Activated CD4-positive, alpha-beta memory T cell treated with anti-CD3 and anti-CD28 coated beads for 36 hours (primary cell): Measurements from ENCODE around the gene PTGS1. TPM values are rescaled to one million over a fixed set of nuclear protein-coding genes. Genes with fewer than 3 reads are reported as not detected.
"Not testable (repeated sequence)": the region's sequence is repeated elsewhere in the genome, so short reads cannot be mapped to it uniquely, and the experiment has no call there.

Source experiments
- CTCF ChIA-PET: fragments of 350-600 bp; sonication (Branson Sonifier 250); formaldehyde crosslinking; loops from one replicate; lab custom pipeline; 2021; ENCODE audit warnings: antibody characterized with exemption, inconsistent platforms; lab: Charles Lee
- POLR2A ChIA-PET: fragments of 350-600 bp; sonication (Branson Sonifier 250); formaldehyde crosslinking; loops from one replicate; lab custom pipeline; 2021; ENCODE audit warnings: antibody characterized with exemption; lab: Charles Lee
- DNase-seq: peaks from one replicate; pipeline ENCODE4 v3.0.0-alpha.2; 2020
- H3K27ac Mint-ChIP-seq: one replicate; pipeline ENCODE4 v1.8.0; 2021; ENCODE audit warnings: mixed read lengths
- H3K27me3 Mint-ChIP-seq: one replicate; pipeline ENCODE4 v1.8.0; 2021; ENCODE audit warnings: mixed read lengths
- H3K36me3 Mint-ChIP-seq: one replicate; pipeline ENCODE4 v1.8.0; 2021; ENCODE audit warnings: mixed read lengths
- H3K4me1 Mint-ChIP-seq: one replicate; pipeline ENCODE4 v1.8.0; 2021; ENCODE audit warnings: low read depth, mixed read lengths
- H3K4me3 Mint-ChIP-seq: one replicate; pipeline ENCODE4 v1.8.0; 2021; ENCODE audit warnings: mild to moderate bottlenecking, mixed read lengths
- H3K9me3 Mint-ChIP-seq: one replicate; pipeline ENCODE4 v1.8.0; 2021; ENCODE audit warnings: mixed read lengths
- intact Hi-C: fragments of 100-400 bp; cut with micrococcal nuclease; formaldehyde crosslinking; loops from one replicate; pipeline ENCODE4 v1.15.1; 2023
- total RNA-seq, 2 experiments: library from RNA; stranded (reverse); gene quantifications; one replicate each; pipeline ENCODE4 v1.2.3, GENCODE V29; 2021

PTGS1 gene
- total RNA-seq, 2 experiments from 2014 or later: 0.07 TPM; not detected in 1

DNA sequence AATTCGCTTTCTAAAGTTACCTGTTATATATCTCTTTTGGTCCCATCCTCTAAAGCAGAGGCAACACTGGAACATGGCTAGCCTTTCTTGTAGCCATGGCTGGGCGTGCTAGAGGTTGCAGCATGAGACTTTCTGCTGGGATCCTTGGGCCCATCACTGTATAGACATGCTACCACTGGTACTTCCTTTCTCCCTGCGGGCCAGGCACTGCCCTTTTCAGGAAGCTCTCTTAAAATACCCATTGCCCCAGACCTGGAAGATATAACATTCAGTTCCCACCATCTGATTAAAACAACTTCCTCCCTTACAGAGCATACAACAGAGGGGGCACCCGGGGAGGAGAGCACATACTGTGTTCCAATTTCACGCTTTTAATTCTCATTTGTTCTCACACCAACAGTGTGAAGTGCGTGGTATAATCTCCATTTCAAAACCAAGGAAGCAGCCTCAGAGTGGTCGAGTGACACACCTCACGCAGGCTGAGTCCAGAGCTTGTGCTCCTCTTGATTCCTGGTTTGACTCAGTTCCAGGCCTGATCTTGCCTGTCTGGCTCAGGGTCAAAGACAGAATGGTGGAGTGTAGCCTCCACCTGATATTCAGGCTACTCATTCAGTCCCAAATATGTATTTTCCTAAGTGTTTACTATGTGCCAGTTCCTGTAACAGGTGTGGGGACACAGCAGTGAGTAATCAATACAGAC lies 22.6 kb downstream of the PTGS1 start:
- DNase-seq: no peak
- H3K9me3 Mint-ChIP-seq: no peaks in the 10 kb centered on the region
- no peak overlapping the region for H3K27ac Mint-ChIP-seq
- no peak overlapping the region for H3K4me3 Mint-ChIP-seq
- CTCF ChIA-PET: no interaction called here
- no peaks in the 10 kb centered on the region for H3K4me1 Mint-ChIP-seq
- intact Hi-C loops: no loop called here
- H3K36me3 Mint-ChIP-seq: no peaks in the 10 kb centered on the region
- peaks cover 9% of the 10 kb centered on the region for H3K27me3 Mint-ChIP-seq
- POLR2A ChIA-PET: no interaction called here

DNA sequence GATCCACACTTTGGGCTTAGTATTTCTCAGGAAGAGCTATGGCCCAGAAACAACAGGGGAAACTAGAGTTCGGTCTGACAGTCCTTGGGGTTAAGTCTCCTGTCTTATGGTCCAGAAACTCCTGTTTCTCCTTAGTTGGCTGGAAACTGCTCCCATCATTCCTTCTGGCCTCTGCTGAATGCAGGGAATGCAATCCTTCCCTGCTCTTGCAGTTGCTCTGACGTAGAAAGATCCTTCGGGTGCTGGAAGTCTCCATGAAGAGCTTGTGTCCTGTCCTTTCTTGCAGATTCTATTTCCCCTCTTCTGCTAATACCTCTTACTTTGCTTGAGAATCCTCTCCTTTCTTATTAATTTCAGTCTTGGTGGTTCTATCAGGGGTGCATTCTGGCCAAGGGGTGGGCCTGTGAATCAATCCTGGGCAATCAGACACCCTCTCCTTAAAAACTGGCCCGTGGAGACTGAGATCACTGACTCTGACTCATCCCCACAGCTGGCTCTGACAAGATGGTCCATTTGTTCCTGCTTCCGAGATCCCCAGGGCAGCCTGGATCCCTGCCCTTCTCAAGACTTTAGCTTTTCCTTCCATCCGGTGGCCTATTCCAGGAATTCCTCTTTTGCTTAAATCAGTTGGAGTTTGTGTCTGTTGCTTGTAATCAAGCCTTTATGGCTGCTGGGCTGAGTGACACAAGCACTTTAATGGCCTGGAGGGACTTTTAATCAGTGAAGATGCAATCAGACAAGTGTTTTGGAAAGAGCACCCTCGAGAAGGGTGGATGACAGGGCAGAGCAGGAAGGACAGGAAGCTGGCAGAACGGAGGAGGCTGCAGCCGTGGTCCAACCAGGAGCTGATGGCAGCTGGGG lies 23.7 kb downstream of the PTGS1 start:
- Mint-ChIP-seq H3K9me3 (peaks cover 6% of the 10 kb centered on the region), H3K27ac (no peak overlapping the region)

DNA sequence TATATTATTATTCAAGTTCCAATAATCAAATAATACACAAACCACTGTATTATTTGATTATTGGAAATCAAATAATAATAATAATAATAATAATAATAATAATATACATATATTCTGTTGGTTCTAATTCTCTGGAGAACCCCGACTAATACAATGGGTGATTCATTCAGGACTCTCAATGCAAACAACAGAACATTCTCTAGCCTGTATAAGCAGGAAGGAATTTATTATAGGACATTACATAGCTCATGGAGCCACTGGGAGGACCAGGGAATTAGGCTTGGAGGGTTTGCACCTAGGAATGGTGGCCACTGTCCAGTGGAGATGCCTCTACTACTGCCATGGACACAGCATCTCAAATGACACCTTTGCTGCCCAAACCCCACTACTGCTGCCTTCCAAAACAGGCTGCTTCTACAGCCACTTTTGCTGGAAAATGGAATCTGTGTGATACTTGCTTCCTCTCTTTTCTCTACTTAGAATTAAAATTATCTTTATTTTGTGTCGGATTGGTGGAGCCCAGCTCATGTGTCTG lies 25.9 kb downstream of the PTGS1 start:
- no peak for DNase-seq
- ChIA-PET CTCF (no interaction called here), POLR2A (no interaction called here)
- peaks cover 3% of the 10 kb centered on the region for H3K4me1 Mint-ChIP-seq
- H3K36me3 Mint-ChIP-seq: no peaks in the 10 kb centered on the region
- intact Hi-C loops: no loop called here
- H3K27ac Mint-ChIP-seq: no peak overlapping the region
- no peak overlapping the region for H3K4me3 Mint-ChIP-seq
- H3K9me3 Mint-ChIP-seq: peaks cover 18% of the 10 kb centered on the region
- peaks cover 17% of the 10 kb centered on the region for H3K27me3 Mint-ChIP-seq

More for the DNA sequence above, 23.7 kb downstream of the PTGS1 start:
- no peaks in the 10 kb centered on the region for H3K36me3 Mint-ChIP-seq
- POLR2A ChIA-PET: no interaction called here
- peaks cover 12% of the 10 kb centered on the region for H3K27me3 Mint-ChIP-seq
- intact Hi-C loops: no loop called here
- no peaks in the 10 kb centered on the region for H3K4me1 Mint-ChIP-seq
- CTCF ChIA-PET: no interaction called here
- no peak for DNase-seq
- H3K4me3 Mint-ChIP-seq: no peak overlapping the region

DNA sequence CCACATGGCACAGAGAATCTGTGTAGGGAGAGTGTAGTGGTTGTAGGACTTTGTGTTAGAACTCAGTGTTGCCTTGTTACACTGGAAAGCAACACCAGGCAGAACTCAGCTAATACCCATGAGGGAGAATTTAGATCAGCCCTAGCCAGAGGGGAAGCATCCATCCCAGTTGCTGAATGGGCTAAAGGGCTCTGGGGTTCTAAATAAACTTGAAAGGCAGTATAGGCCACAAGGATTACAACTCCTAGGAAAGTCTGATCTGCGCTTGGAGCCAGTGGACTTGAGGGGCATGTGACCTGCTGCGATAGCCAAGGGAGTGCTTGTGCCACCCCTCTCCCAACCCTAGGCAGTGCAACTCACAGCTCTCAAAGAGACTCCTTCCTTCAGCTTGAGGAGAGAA lies 26.9 kb downstream of the PTGS1 start:
- intact Hi-C loops: no loop called here
- ChIA-PET CTCF (no interaction called here), POLR2A (no interaction called here)
- Mint-ChIP-seq H3K27me3 (peaks cover 21% of the 10 kb centered on the region), H3K36me3 (no peaks in the 10 kb centered on the region), H3K27ac (no peak overlapping the region), H3K9me3 (peaks cover 22% of the 10 kb centered on the region), H3K4me3 (no peak overlapping the region), H3K4me1 (peaks cover 13% of the 10 kb centered on the region)
- no peak for DNase-seq

DNA sequence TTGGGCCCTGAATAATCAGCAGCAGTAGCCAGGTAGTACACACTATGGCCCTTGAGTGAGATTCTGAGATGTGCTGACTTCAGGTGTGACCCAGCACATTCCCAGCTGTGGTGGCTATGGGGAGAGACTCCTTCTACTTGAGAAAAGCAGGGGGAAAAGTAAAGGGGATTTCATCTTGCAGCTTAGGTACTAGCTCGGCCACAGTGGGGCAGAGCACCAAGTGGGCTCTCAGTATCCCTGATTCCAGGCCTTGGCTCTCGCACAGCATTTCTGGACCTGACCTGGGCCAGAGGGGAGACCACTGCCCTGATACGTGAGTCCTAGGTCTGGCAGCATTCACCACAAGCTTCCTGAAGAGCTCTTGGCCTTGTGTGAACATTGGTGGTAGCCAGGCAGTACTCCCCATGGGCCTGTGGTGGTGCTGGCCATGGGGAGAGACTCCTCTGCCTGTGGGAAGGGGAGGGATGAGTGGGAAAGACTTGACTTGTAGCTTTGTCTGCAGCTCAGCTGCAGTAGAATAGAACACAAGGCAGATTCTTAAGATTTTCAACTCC lies 27.6 kb downstream of the PTGS1 start:
- DNase-seq: no peak
- intact Hi-C loops: no loop called here
- H3K4me3 Mint-ChIP-seq: no peak overlapping the region
- no peaks in the 10 kb centered on the region for H3K36me3 Mint-ChIP-seq
- no peak overlapping the region for H3K27ac Mint-ChIP-seq
- H3K27me3 Mint-ChIP-seq: peaks cover 24% of the 10 kb centered on the region
- ChIA-PET CTCF (no interaction called here), POLR2A (no interaction called here)
- peaks cover 22% of the 10 kb centered on the region for H3K9me3 Mint-ChIP-seq
- peaks cover 14% of the 10 kb centered on the region for H3K4me1 Mint-ChIP-seq

DNA sequence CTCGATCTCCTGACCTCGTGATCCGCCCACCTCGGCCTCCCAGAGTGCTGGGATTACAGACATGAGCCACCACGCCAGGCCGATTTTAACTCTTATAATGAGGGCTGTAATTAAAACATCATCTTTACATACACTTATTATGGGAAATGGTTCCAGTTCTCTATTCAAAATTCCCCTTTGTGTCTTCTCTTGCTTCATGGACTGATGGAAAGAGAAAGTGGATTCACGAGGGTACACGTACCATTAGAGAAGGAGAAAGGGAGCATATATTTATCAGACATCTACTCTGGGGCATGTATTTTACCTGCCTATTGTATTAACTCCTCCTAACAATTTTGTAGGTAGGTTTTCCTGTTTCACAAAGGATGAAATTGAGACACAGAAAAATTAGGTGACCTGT lies 31.1 kb downstream of the PTGS1 start:
- Mint-ChIP-seq H3K36me3 (no peaks in the 10 kb centered on the region), H3K4me1 (peaks cover 14% of the 10 kb centered on the region), H3K27me3 (peaks cover 25% of the 10 kb centered on the region), H3K4me3 (no peak overlapping the region), H3K9me3 (peaks cover 22% of the 10 kb centered on the region), H3K27ac (no peak overlapping the region)
- no peak for DNase-seq
- intact Hi-C loops: loop anchor here (1.0 kb wide), 1 partner anchor 405 kb away; no protein-coding TSS in a partner anchor
- CTCF ChIA-PET: no interaction called here
- POLR2A ChIA-PET: no interaction called here

DNA sequence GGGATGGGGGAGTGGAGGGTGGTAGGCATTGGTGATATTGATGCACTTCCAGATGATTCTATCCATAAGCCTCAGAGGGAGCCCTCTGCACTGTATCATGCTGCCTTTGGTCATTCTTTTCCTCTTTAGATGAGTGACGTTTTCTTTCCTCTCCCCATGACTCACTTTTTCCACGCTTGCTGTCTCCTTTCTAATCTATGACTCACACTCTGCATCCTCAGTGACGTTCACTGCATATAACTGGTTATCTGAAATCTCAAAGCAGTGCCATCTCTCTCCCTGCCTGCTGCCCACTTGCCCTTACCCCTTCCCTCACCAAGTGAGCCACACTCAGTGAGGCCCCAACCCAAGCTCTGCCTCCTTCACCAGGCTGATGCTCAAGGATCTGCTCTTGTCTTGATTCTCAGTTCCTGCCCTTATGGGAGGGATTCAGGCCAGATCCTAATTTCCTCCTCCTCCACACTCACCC lies 31.6 kb downstream of the PTGS1 start:
- Mint-ChIP-seq H3K9me3 (peaks cover 22% of the 10 kb centered on the region), H3K4me1 (peaks cover 14% of the 10 kb centered on the region), H3K4me3 (peak overlapping the region; percentile 57), H3K27ac (peak overlapping the region; percentile 82), H3K27me3 (peaks cover 23% of the 10 kb centered on the region), H3K36me3 (no peaks in the 10 kb centered on the region)
- ChIA-PET POLR2A (no interaction called here), CTCF (no interaction called here)
- DNase-seq: peak; percentile 55
- intact Hi-C loops: loop anchor here (1.0 kb wide), 1 partner anchor 405 kb away; no protein-coding TSS in a partner anchor

DNA sequence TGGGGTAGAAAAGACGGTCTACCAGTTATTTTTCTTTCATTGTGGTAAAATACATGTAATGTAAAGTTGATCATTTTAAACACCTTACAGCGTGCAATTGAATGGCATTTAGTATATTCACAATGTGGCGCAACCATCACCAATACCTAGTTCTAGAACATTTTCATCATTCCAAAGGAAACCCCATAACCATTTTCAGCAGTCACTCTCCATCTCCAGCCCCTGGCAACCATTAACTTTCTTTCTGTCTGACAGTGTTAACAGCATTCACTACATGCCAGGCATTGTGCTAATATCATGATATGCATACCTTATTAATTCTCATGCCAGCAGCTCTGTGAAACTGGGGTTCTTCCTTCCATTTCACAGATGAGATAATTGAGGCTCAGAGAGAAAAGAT lies 32.0 kb downstream of the PTGS1 start:
- intact Hi-C loops: loop anchor here (1.0 kb wide), 1 partner anchor 404 kb away; no protein-coding TSS in a partner anchor
- H3K4me1 Mint-ChIP-seq: peaks cover 14% of the 10 kb centered on the region
- CTCF ChIA-PET: no interaction called here
- H3K27ac Mint-ChIP-seq: no peak overlapping the region
- DNase-seq: no peak
- no peaks in the 10 kb centered on the region for H3K36me3 Mint-ChIP-seq
- H3K9me3 Mint-ChIP-seq: peaks cover 22% of the 10 kb centered on the region
- no peak overlapping the region for H3K4me3 Mint-ChIP-seq
- POLR2A ChIA-PET: no interaction called here
- peaks cover 23% of the 10 kb centered on the region for H3K27me3 Mint-ChIP-seq

DNA sequence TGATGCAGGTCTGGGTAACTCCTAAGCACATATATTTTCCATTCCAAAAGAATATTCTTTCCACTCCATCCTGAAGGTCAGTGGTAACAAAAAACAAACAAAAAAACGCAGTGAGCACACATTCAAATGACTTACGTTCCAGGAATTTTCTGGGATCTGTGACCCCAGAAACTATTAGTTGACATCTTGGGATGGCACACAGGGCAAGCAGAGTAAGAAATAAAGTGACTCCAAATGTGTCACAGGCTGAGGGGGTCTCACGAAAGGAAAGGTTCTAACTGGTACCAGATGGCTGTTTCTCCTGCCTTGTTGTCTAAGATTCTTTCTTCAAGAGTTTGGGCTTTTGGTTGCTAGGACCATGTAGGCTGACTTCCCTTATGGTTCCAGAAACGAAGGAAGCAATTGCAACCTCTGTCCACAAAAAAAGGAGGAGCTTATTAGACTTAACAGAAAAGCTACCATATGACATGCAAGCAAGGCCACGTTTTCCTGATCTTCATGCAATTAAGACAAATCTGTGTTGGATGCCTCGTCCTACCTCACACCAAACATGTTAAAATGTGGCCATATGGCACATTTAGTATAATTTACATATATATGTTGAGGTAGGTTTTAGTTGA lies 32.7 kb downstream of the PTGS1 start:
- Mint-ChIP-seq H3K9me3 (peaks cover 22% of the 10 kb centered on the region), H3K4me3 (no peak overlapping the region), H3K27me3 (peaks cover 23% of the 10 kb centered on the region), H3K36me3 (no peaks in the 10 kb centered on the region), H3K27ac (no peak overlapping the region), H3K4me1 (peaks cover 14% of the 10 kb centered on the region)
- POLR2A ChIA-PET: no interaction called here
- no peak for DNase-seq
- CTCF ChIA-PET: no interaction called here
- intact Hi-C loops: no loop called here

DNA sequence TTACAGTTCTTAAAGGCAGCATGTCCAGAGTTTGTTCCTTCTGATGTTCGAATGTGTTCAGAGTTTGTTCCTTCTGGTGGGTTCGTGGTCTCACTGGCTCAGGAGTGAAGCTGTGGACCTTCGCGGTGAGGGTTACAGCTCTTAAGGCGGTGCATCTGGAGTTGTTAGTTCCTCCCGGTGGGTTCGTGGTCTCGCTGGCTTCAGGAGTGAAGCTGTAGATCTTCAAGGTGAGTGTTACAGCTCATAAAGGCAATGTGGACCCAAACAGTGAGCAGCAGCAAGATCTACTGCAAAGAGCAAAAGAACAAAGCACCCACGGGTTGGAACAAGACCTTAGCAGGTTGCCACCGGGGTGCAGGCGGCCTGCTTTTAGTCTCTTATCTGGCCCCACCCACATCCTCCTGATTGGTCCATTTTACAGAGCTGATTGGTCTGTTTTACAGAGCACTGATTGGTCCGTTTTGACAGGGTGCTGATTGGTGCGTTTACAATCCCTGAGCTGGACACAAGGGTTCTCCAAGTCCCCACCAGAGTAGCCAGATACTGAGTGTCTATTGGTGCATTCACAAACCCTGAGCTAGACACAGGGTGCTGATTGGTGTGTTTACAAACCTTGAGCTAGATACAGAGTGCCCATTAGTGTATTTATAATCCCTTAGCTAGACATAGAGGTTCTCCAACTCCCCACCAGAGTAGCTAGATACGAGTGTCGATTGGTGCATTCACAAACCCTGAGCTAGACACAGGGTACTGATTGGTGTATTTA lies 34.7 kb downstream of the PTGS1 start:
- Mint-ChIP-seq H3K27me3 (peaks cover 15% of the 10 kb centered on the region), H3K4me1 (peaks cover 14% of the 10 kb centered on the region)
- H3K36me3 Mint-ChIP-seq, intact Hi-C loops, CTCF ChIA-PET, POLR2A ChIA-PET, H3K27ac Mint-ChIP-seq, DNase-seq, H3K4me3 Mint-ChIP-seq, H3K9me3 Mint-ChIP-seq: not testable (repeated sequence)

DNA sequence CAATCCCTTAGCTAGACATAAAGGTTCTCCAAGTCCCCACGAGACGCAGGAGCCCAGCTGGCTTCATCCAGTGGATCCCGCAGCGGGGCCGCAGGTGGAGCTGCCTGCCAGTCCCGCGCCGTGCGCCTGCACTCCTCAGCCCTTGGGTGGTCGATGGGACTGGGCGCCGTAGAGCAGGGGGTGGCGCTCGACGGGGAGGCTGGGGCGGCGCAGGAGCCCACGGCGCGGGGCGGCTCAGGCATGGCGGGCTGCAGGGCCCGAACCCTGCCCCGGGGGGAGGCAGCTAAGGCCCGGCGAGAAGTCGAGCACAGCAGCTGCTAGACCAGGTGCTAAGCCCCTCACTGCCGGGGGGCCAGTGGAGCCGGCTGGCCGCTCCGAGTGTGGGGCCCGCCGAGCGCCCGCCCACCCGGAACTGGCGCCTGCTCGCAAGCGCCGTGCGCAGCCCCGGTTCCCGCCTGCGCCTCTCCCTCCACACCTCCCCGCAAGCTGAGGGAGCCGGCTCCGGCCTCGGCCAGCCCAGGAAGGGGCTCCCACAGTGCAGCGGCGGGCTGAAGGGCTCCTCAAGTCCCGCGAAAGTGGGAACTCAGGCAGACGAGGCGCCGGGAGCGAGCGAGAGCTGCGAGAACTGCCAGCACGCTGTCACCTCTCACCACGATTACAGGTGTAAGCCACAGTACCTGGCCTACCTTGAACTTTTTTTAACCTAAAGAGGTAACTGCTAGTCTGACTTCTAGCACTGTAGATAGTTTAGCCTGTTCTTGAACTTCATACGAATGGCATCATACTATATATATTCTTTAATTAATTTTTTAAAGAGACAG lies 35.5 kb downstream of the PTGS1 start:
- Mint-ChIP-seq H3K36me3 (no peaks in the 10 kb centered on the region), H3K27me3 (peaks cover 10% of the 10 kb centered on the region), H3K4me1 (peaks cover 10% of the 10 kb centered on the region), H3K27ac (no peak overlapping the region), H3K9me3 (peaks cover 4% of the 10 kb centered on the region), H3K4me3 (no peak overlapping the region)
- POLR2A ChIA-PET: no interaction called here
- CTCF ChIA-PET: no interaction called here
- intact Hi-C loops: no loop called here
- DNase-seq: no peak
